ENCODE results near the gene CRIM1.
"Not testable (repeated sequence)": the region's sequence is repeated elsewhere in the genome, so short reads cannot be mapped to it uniquely, and the experiment has no call there.

CRIM1 gene, protein sequence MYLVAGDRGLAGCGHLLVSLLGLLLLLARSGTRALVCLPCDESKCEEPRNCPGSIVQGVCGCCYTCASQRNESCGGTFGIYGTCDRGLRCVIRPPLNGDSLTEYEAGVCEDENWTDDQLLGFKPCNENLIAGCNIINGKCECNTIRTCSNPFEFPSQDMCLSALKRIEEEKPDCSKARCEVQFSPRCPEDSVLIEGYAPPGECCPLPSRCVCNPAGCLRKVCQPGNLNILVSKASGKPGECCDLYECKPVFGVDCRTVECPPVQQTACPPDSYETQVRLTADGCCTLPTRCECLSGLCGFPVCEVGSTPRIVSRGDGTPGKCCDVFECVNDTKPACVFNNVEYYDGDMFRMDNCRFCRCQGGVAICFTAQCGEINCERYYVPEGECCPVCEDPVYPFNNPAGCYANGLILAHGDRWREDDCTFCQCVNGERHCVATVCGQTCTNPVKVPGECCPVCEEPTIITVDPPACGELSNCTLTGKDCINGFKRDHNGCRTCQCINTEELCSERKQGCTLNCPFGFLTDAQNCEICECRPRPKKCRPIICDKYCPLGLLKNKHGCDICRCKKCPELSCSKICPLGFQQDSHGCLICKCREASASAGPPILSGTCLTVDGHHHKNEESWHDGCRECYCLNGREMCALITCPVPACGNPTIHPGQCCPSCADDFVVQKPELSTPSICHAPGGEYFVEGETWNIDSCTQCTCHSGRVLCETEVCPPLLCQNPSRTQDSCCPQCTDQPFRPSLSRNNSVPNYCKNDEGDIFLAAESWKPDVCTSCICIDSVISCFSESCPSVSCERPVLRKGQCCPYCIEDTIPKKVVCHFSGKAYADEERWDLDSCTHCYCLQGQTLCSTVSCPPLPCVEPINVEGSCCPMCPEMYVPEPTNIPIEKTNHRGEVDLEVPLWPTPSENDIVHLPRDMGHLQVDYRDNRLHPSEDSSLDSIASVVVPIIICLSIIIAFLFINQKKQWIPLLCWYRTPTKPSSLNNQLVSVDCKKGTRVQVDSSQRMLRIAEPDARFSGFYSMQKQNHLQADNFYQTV

DNA sequence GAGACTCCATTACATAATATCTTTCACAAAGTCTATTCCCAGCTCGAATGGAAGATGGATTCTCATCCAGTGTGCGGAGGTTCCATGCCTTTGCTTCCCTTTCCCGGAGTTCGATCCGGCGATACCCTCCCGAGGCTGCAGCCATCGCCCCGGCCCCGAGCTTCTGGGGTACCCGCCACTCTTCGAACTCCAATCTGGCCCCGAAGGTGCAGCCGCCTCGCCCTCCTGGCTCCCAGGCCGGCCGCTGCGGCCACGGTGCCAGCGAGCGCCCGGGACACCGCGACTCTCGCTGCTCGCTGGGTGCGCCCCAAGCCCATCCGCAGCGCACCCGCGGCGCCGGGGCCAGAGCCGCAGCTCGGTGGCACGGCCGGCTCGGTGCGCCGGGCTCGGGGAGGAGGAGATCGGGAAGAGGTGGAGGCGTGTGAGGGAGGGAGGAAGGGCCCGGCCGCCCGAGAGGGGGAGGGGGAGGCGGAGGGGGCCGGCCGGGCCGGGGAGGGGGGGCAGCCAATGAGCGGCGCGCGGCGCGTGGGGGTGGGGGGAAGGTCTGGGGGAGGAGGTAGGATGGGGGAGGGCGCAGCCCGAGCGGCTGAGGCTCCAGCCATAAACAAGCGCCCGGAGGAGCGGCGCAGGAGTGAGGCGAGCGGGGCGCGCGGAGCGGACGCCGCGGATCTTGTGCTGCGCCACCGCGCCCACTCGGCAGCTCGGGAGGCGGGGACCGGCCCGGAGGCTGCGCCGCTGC is at the start of gene CRIM1:
TSS of gene CRIM1 (plus strand) at position 628 of the 739 bp plus-strand sequence. CDS start 515 bp downstream, outside the sequence.
- DNase-seq (ENCODE audit: low read depth) = peak; percentile 81

- DNase-seq (ENCODE audit: low read depth) = no peak
These were observed 48.1 kb upstream of the CRIM1 start for GRCh38 chr2:36307441-36307840.

- DNase-seq (ENCODE audit: low read depth) = not testable (repeated sequence)
These were observed 45.1 kb upstream of the CRIM1 start for GRCh38 chr2:36310444-36310843.

DNA sequence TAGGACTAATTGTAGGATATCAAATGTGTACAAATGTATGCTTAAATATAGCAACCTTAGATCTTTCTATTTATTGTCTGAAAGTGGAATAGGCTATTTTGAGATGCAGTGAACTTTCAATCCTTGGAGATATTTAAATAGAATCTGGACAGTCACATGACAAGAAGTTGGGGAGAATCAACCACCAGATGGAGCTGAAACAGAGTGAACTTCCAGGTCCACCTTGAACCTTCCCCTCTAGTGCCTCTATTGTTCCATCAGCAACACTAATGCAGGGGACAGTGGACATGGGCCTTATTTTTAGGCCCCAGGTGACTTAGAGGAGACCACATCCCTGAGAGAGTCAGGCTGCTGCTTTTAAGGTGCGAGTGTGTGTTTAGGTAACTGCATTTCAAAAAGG is 37.0 kb upstream of the CRIM1 start:
- DNase-seq (ENCODE audit: low read depth) = no peak

- DNase-seq (ENCODE audit: low read depth) = peak; percentile 14
These were observed 33.5 kb upstream of the CRIM1 start for GRCh38 chr2:36322108-36322507.

GRCh38 chr2:36326286-36326685 is 29.3 kb upstream of the CRIM1 start:
- DNase-seq (ENCODE audit: low read depth) = no peak

DNA sequence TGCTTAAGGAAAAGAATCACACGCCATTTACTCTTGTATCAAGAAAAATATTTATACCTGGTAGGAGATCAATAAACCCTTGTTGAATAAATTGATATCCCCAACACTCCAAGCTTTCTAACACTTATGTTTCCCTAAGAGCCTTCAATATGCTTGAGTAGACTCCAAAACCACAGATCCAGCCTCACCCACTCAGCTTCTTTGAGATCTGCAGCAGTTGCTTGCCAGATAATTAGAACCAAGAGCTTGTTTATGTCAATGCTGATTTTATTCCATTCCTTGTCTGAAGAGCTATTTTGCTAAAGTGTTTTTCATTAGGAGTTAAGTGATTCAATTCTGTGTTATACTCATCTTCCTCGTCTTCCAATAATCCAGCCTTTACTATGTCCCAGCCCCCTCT is 26.3 kb upstream of the CRIM1 start:
- peak; percentile 14 for DNase-seq (ENCODE audit: low read depth)

DNA sequence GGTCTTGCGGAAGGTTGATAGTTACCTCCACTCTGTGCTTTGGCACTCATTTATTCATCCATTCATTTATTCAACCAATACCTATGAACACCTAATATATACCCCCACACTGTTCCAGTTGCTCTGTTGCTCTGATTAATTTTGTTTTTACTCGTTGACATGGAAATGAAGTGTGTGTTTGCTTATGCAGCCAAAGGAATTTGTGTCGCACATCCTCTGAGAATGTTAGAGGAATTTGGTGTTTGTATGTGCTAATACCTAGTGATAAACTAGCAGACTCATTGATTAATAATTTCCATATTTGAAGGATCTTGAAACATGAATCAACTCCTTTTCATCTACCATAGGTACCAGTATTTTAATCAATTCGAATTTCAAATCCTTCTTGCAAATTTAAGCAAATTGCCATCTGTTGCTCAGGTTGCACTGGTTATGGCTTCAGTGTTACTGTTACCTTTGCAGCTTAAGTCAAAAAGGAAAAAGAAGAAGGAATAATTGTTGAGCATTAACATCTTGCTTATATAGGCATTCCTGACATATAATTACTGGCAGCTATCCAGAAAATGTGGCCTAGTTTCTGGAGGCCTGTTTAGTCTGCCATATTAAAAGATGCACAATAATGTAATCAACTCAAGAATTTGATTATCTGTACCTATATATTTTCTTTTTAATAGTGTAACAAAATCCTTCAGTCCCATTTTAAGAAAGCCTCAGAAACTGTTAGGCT is 25.7 kb upstream of the CRIM1 start:
- peak; percentile 21 for DNase-seq (ENCODE audit: low read depth)

GRCh38 chr2:36330473-36331395 is 24.8 kb upstream of the CRIM1 start:
- DNase-seq (ENCODE audit: low read depth) = no peak

- DNase-seq (ENCODE audit: low read depth) = no peak
These were observed 22.1 kb upstream of the CRIM1 start for GRCh38 chr2:36333350-36334012.

GRCh38 chr2:36335597-36335996 is 20.0 kb upstream of the CRIM1 start:
- no peak for DNase-seq (ENCODE audit: low read depth)

DNA sequence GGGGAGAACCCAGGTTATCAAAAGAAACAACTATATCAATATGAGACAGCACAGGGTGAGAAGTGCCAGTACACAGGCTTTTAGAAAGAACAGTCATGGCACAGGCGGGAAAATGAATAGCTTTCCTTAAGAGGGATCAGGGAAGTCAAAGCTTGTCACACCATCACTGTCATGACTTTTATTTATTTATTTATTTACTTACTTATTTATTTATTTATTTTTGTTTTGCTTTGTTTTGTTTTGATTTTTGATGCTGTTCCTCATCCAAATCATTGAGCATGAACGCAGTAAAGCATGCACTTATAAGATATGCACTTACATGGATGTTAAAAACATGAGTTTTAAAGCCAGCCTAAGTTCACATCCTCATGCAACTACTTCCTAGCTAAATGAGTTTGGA is 19.3 kb upstream of the CRIM1 start:
- no peak for DNase-seq (ENCODE audit: low read depth)

- no peak for DNase-seq (ENCODE audit: low read depth)
These were observed 18.2 kb upstream of the CRIM1 start for GRCh38 chr2:36337354-36337753.

GRCh38 chr2:36338124-36338826 is 17.3 kb upstream of the CRIM1 start:
- DNase-seq (ENCODE audit: low read depth) = no peak

GRCh38 chr2:36338827-36339145 is 16.8 kb upstream of the CRIM1 start:
- DNase-seq (ENCODE audit: low read depth) = no peak

GRCh38 chr2:36339607-36340218 is 15.9 kb upstream of the CRIM1 start:
- no peak for DNase-seq (ENCODE audit: low read depth)

DNA sequence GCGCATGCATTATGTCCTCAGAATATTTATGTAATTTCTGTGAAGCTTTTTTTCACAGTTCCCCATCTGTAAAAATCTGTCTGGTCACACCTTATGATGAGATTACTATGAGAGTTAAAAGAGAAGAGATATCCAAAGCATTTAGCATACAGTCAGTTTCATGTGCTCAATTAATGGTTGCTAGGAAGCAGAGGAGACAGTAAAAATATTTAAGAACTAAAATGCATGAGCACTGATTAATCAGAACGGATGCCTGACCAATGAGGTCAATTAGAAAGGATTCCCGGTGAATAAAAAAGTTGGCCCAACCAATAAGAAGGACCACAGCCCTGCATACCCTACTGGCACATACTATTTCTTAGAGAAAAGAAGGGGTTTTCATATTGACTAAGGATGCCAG is 12.0 kb upstream of the CRIM1 start:
- no peak for DNase-seq (ENCODE audit: low read depth)

DNA sequence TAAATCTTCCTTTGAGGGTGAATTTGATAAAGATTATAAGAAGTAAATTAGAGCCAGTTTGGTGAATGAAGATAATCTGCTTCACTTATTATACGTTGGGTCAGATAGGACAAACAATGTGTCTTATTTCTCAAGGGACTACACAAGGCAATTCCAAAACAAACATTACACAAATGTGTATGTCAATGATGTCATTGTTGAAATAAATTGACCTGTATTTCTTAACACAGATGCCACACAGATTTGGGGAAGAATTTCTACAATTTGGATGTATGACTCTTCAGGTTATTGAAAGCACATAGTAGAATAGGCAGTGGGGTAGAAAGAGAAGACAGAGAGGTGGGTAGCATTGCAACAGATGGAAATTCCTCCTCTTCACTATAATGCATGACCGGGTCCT is 6.9 kb upstream of the CRIM1 start:
- no peak for DNase-seq (ENCODE audit: low read depth)

GRCh38 chr2:36351291-36351690 is 4.3 kb upstream of the CRIM1 start:
- DNase-seq (ENCODE audit: low read depth) = no peak

Data from fibroblast of the conjunctiva (primary cell).